GM03348 (cell line): Measurements from ENCODE around the gene DDAH1.
A peak's percentile ranks its signal among the peaks of the same experiment; 100 is the strongest.

Experiments
- DNase-seq: peaks from one replicate; pipeline ENCODE4 v3.0.0; 2012; ENCODE audit warnings: low spot score

The DDAH1 gene

GRCh38 chr1:85274969-85275453, 189.9 kb downstream of the DDAH1 start:
- peak; percentile 56 for DNase-seq

- no peak for DNase-seq
Observed at GRCh38 chr1:85273397-85273796, 191.6 kb downstream of the DDAH1 start.

GRCh38 chr1:85268801-85269585, 196.0 kb downstream of the DDAH1 start:
- no peak for DNase-seq
